BJ (cell line): ENCODE measurements around the gene DDRGK1. TPM values are rescaled to one million over a fixed set of nuclear protein-coding genes. Genes with fewer than 3 reads are reported as not detected.

Experiments used
- CTCF ChIA-PET: fragments of 350-600 bp; formaldehyde crosslinking; extraction: SDS; loops from one replicate; lab custom pipeline; 2021; ENCODE audit warnings: antibody characterized with exemption, inconsistent platforms; lab: Yijun Ruan, JAX
- POLR2A ChIA-PET: fragments of 300-600 bp; sonication (Branson Sonifier 250); formaldehyde crosslinking; extraction: SDS; loops from one replicate; lab custom pipeline; 2021; ENCODE audit warnings: antibody characterized with exemption; lab: Charles Lee
- DNase-seq: peaks from one replicate; pipeline ENCODE4 v3.0.0-alpha.2; 2011; ENCODE audit warnings: low read depth
- H3K27me3 ChIP-seq: 2 replicates; pipeline ENCODE4 v1.6.0; 2011; ENCODE audit warnings: low read length; ENCODE audit not compliant: control insufficient read depth, insufficient read depth
- H3K36me3 ChIP-seq: 2 replicates; pipeline ENCODE4 v1.5.1; 2011; ENCODE audit warnings: low read length; ENCODE audit not compliant: control insufficient read depth, insufficient read depth
- H3K4me3 ChIP-seq: 2 replicates; pipeline ENCODE4 v1.5.1; 2011; ENCODE audit warnings: low read depth, mild to moderate bottlenecking, control low read depth, low read length
- CTCF ChIP-seq: IDR thresholded peaks from 2 replicates; pipeline ENCODE4 v1.5.1; 2011; ENCODE audit warnings: low read depth, mild to moderate bottlenecking, control low read depth, inconsistent platforms, low read length, moderate library complexity; ENCODE audit not compliant: insufficient read depth
- polyA plus RNA-seq: library from polyadenylated mRNA; depleted of rRNA; stranded (reverse); fragments of >200 nt; gene quantifications from 2 replicates; pipeline ENCODE4 v1.2.3, GENCODE V29; 2011

The DDRGK1 gene
- polyA plus RNA-seq, 1 experiment = 34.9 TPM

- H3K27me3 ChIP-seq = peaks cover 5% of the 10 kb centered on the region
- H3K4me3 ChIP-seq = no peak overlapping the region
- DNase-seq = no peak
- ChIA-PET POLR2A (no interaction called here), CTCF (no interaction called here)
- no peak for TF ChIP-seq CTCF
- no peaks in the 10 kb centered on the region; the same call in 1 of the 2 replicates for H3K36me3 ChIP-seq
Observed at GRCh38 chr20:3168079-3168828, 36.2 kb downstream of the DDRGK1 start.

DNA sequence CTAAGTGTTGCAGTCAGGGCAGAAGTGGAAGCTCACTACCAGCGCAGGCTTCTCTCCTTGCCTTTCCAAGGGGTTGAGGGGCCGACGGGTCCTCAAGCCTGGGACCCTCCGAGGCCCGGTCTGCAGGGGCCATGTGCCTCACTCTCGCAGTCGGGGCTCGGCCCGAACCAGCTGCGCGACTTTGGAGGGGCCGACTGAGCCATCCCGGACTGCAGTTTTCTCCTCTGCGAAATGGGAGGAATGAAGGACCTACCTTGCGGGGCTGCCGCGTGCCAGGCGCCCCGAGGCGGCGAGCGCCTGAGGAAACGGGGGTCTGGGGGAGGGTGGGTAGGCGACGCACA lies 36.8 kb downstream of the DDRGK1 start:
- DNase-seq = no peak
- TF ChIP-seq CTCF = no peak
- Histone ChIP-seq H3K4me3 (no peak overlapping the region), H3K27me3 (peaks cover 5% of the 10 kb centered on the region), H3K36me3 (no peaks in the 10 kb centered on the region; the same call in 1 of the 2 replicates)
- CTCF ChIA-PET = no interaction called here
- POLR2A ChIA-PET = no interaction called here

GRCh38 chr20:3166913-3167342 lies 37.6 kb downstream of the DDRGK1 start:
- H3K36me3 ChIP-seq = no peaks in the 10 kb centered on the region; the same call in 1 of the 2 replicates
- no peak for TF ChIP-seq CTCF
- ChIA-PET POLR2A (no interaction called here), CTCF (no interaction called here)
- DNase-seq = no peak
- H3K4me3 ChIP-seq = no peak overlapping the region
- H3K27me3 ChIP-seq = peaks cover 3% of the 10 kb centered on the region

- no peak for DNase-seq
- ChIA-PET POLR2A (no interaction called here), CTCF (no interaction called here)
- H3K4me3 ChIP-seq = no peak overlapping the region
- no peak for TF ChIP-seq CTCF
- H3K36me3 ChIP-seq = no peaks in the 10 kb centered on the region; the same call in 1 of the 2 replicates
- peaks cover 3% of the 10 kb centered on the region for H3K27me3 ChIP-seq
Observed at GRCh38 chr20:3166338-3166912, 38.1 kb downstream of the DDRGK1 start.

DNA sequence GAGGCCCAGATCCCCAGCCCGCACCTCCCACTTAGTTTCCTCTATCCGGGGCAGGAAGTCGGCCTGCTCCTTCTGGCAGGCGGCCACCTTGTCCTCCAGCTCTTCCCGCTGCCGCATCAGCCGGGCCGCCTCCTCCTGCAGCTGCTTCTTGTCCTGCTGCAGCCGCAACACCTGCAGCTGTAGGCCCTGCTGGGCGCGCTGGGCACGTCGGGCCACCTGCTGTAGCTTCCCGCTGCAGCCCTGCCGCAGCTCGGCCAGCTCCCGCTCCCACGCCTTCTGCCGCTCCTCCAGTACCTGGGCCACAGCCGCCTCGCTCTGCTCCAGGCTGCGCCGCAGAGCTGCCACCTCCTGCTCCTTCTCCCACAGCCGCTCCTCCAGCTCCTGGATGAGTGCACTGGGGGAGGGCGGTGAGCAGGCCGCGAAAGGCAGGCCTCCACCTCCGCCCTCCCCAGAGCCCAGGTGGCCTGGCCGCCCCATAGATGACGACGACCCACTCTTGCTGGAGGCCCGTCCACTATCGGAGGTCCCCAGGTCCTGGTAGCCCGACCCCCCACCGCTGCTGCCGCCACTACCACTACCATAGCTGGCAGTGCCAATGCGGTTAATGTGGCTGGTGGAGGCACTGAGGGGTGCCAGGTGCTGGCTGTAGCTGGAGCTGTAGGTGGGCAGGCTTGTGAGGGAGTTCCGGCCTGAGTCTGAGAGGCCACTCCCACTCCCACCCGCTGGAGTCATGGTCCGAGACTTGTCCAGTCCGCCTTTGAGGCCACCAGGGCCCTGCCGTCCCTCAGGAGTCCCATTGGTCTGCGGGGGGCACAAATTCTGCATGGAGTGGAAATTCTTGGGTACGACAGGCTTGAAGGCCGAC lies 38.8 kb downstream of the DDRGK1 start:
- no peak for TF ChIP-seq CTCF
- POLR2A ChIA-PET = no interaction called here
- peaks cover 3% of the 10 kb centered on the region for H3K27me3 ChIP-seq
- H3K4me3 ChIP-seq = no peak overlapping the region
- no peak for DNase-seq
- no peaks in the 10 kb centered on the region; the same call in 1 of the 2 replicates for H3K36me3 ChIP-seq
- CTCF ChIA-PET = no interaction called here
